D721Med (cell line): ENCODE measurements around the gene CDK14.
"Not testable (repeated sequence)": the region's sequence is repeated elsewhere in the genome, so short reads cannot be mapped to it uniquely, and the experiment has no call there.

Experiments used
- DNase-seq: peaks from one replicate; pipeline ENCODE4 v3.0.0; 2011; ENCODE audit warnings: low spot score; ENCODE audit not compliant: insufficient read length
- FAIRE-seq: peaks from 2 replicates; lab custom pipeline; 2011; peaks lifted over from hg19 to GRCh38; lab: Jason Lieb, UNC
- TF ChIP-seq, protein P1 (sequence below): IDR thresholded peaks from 2 replicates; pipeline ENCODE4 v1.5.1; 2012; ENCODE audit warnings: mild to moderate bottlenecking, control low read depth; ENCODE audit not compliant: insufficient read depth; ENCODE audit errors: missing control alignments

The CDK14 gene

DNA sequence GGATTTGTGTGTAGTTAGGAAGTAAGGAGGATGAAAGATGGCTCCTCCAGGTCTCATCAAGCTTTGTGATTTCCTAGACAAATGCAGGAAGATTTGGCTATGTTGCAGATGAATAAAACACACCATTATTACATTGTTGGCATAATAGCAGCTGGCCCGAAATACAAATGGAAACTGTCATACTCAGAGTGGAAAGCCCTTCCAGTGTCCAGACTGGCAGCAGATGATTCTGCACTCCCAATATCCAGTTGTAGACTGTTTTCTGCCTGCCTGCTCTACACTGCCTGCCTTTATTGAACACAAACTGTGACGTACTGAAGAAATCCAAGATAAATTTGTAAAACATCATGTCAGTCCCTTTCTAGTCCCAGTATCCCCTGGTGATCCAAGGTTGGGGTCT lies 568.4 kb downstream of the CDK14 start:
- TF ChIP-seq, protein P1, sequence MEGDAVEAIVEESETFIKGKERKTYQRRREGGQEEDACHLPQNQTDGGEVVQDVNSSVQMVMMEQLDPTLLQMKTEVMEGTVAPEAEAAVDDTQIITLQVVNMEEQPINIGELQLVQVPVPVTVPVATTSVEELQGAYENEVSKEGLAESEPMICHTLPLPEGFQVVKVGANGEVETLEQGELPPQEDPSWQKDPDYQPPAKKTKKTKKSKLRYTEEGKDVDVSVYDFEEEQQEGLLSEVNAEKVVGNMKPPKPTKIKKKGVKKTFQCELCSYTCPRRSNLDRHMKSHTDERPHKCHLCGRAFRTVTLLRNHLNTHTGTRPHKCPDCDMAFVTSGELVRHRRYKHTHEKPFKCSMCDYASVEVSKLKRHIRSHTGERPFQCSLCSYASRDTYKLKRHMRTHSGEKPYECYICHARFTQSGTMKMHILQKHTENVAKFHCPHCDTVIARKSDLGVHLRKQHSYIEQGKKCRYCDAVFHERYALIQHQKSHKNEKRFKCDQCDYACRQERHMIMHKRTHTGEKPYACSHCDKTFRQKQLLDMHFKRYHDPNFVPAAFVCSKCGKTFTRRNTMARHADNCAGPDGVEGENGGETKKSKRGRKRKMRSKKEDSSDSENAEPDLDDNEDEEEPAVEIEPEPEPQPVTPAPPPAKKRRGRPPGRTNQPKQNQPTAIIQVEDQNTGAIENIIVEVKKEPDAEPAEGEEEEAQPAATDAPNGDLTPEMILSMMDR: no peak
- FAIRE-seq (no peak), DNase-seq (no peak)

DNA sequence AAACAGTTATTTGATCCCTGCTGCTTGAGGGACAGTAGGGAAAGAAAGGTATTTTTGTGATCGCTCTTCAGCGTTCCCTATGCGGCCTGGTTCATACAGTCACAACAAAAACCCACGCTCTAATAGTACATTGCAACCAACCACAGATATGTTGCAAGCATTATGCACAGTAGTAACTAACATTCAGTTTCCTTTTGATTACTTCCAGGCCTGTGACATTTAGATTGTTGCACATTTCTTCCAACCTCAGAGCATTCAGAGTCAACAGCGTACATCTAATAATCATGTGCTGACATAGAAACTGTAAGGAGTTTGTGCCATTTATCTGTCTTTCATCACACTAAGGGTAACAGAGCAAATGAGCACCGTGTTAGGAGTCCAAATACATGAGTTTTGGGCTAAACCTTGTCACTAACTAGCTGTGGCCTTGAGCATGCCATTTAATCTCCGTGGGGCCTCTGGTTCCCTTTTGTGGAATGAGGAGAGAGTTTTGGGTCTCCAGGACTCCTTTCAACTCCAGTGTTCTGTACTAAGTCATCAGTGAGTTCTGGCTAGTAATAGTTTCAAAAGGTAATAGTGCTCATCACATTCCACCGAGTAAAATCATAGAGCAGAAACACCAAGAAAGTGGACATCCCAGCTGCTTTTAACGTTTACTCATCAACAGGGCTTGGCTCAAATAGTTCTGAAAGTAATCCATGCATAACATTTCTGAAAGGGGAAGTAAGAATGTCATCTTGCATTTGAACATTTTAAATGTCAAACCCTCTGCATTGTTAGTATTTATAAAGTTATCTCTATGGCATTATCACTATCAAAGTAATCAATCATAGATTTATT lies 569.1 kb downstream of the CDK14 start:
- DNase-seq (no peak), FAIRE-seq (no peak)
- TF ChIP-seq, protein P1: no peak

DNA sequence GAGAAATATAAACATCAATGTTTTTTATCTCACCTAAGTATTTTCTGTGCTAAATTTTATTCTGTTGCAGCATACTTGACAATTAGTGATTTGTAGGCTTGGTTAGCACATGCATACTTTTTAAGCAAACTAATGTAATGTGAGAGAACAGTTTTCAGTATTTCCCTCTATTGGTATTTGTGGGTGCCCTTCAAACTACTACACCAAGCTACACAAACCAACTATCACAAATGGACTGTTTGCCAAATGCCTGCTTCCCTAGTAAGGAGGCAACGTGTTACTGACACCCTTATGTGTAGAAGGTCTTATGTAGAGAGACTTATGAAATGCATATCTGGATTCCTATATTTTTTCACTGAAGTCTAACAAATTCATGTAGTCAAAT lies 569.7 kb downstream of the CDK14 start:
- DNase-seq (no peak), FAIRE-seq (no peak)
- TF ChIP-seq, protein P1: no peak

DNA sequence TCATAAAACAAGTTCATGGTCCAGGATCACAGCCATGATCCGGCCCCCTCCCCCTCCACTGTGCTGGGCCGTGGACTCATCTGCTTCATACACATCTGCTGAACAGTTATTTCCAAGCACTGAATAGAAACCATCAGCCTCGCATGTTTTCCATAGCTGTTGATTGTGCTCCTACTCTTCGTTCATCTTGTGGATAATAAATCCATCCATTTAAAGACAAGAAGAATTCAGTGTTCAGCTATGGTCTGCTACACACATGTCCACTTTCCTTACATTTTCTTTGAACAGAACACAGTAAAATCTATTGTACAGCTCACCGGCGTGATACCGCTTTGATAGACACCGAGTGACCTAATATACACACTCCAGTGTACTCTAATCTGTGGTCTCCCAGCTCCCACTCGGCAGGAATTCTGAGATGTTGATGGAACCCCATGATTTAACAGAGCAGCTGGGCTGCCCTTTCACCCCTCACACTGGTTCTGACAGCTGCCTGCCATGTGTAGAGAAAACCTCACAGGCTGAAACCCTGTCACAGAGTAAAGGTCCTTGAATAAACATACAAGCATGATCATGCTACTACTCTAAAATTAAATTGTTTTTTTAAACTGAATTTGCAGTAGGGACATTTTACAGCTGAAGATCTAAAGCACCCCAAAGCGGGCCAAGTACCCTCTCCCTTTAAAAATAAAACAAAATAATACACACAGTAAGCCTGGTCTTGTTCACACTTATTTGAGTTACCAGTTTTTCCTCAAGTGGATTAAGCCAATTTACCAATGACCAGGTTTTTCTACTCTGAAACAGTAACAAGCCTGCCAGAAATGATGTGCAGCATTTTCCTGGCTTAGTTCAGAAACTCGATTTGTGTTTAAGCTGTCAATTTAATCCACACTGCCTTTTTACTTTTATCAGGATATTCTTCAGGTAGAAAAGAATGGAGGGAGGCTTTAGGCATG lies 573.0 kb downstream of the CDK14 start:
- TF ChIP-seq, protein P1: no peak
- DNase-seq (no peak), FAIRE-seq (no peak)

DNA sequence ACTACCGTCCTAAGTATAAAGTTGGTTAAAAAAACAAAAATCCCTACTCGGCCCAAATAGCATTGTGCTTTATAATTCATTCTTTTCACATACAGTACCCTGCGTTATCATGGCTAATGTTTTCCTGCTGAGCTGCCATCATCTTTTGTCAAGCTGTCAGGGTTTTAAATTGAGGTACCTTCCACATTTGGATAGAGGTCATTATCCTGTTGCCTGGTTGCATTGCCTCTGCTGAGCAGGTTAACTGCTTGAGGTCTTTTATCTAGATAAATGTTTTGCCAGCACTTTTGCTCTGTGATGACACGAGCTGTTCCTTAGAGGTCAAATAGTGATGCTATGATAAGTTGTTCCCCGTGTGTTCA lies 573.7 kb downstream of the CDK14 start:
- FAIRE-seq (no peak), DNase-seq (no peak)
- TF ChIP-seq, protein P1: no peak

DNA sequence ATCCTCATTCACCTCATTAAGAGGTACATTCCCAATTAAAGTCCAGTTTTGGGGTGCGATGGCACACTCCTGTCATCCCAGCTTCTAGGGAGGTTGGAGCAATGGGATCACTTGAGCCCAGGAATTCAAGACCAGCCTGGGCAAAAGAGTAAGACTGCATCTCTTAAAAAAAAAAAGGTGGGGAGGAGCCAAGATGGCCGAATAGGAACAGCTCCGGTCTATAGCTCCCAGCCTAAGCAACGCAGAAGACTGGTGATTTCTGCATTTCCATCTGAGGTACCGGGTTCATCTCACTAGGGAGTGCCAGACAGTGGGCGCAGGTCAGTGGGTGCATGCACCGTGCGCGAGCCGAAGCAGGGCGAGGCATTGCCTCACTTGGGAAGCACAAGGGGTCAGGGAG lies 577.1 kb downstream of the CDK14 start:
- not testable (repeated sequence) for DNase-seq, FAIRE-seq

DNA sequence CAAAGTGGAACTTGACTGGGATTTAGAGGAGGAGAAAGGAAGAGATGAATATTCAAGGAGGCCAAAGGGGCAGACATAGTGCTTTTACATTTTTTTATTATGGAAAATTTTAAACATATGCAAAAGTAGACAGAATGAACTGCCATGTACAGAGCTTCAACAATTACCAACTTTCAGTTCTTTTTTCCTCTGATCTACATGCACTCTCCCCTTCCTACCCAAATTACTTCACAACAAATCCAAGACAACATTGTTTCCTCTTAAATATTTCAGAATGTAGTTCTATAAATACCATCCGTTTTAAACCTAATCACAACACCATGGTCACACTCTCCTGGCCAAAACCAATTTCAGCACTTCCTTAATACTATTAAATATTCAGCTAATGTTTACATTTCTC lies 584.6 kb downstream of the CDK14 start:
- TF ChIP-seq, protein P1: no peak
- DNase-seq (no peak), FAIRE-seq (no peak)
